ENCODE results near the gene GPX4.

Gene GPX4

GRCh38 chr19:1086613-1087012, 17.2 kb upstream of the GPX4 start:
- no peak for DNase-seq (ENCODE audit: low read depth)

GRCh38 chr19:1087813-1088415, 15.9 kb upstream of the GPX4 start:
- H3K4me3 ChIP-seq (ENCODE audit: low read depth, low read length), result no peak overlapping the region
- DNase-seq (ENCODE audit: low read depth), result no peak
- no peak for TF ChIP-seq CTCF (IDR thresholded peaks at IDR 0.05; ENCODE audit: control insufficient read depth, extremely low read depth, insufficient read depth)

More at GRCh38 chr19:1086613-1087012, 17.2 kb upstream of the GPX4 start:
- no peak overlapping the region for H3K4me3 ChIP-seq (ENCODE audit: low read depth, low read length)
- no peak for TF ChIP-seq CTCF (IDR thresholded peaks at IDR 0.05; ENCODE audit: control insufficient read depth, extremely low read depth, insufficient read depth)

DNA sequence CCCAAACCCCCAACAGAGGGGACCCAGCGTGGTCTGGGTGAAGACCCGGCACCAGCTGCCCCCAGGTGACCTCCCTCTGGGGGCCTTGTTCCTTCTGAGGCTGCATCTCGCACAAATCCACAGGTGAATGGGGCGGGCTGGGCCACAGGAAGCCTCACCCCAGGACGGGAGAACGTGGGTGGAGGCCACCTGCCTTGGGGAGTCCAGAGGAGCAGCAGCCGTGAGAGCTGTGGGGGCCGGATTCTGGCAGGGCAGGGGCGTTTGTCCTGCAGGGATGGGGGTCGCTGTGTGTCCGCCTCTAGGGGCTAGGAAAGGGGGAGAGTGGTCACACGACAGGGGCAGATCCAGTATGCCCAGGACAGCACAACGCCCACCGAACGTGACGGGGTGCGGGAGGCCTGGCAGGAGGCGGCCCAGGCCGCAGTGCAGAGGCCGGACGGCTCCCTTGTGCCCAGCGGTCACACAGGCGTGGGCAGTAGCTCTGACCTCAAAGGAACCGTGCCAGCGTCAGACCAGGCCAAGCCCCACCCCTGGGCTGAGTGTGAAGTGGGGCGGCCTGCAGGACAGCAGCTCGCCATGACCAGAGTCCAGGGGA, 15.3 kb upstream of the GPX4 start:
- no peak overlapping the region for H3K4me3 ChIP-seq (ENCODE audit: low read depth, low read length)
- TF ChIP-seq CTCF (IDR thresholded peaks at IDR 0.05; ENCODE audit: control insufficient read depth, extremely low read depth, insufficient read depth), result no peak
- DNase-seq (ENCODE audit: low read depth), result no peak

- no peak for TF ChIP-seq CTCF (IDR thresholded peaks at IDR 0.05; ENCODE audit: control insufficient read depth, extremely low read depth, insufficient read depth)
- H3K4me3 ChIP-seq (ENCODE audit: low read depth, low read length), result no peak overlapping the region
- no peak for DNase-seq (ENCODE audit: low read depth)
Measured at GRCh38 chr19:1089126-1089771, 14.5 kb upstream of the GPX4 start.

DNA sequence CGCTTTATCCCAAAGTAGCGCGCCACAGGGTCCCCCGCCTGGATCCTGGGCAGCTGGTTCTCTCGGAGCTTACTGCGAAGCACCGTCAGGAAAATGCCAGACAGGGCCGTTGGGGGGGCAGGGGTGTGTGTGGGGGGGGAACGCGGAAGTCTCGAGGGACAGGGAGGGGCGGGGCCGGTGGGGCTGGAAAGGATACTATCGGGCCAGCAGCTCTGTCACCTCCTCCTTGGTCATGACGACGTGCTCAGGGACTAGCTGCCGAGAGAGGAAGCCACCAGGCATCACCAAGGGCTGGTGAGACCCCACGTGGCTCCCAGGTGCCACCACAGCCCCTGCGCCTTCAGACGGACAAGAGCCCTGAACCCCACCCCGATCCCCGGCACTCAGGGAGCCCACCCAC, 13.9 kb upstream of the GPX4 start:
- no peak for TF ChIP-seq CTCF (IDR thresholded peaks at IDR 0.05; ENCODE audit: control insufficient read depth, extremely low read depth, insufficient read depth)
- no peak overlapping the region for H3K4me3 ChIP-seq (ENCODE audit: low read depth, low read length)
- DNase-seq (ENCODE audit: low read depth), result no peak

- no peak for DNase-seq (ENCODE audit: low read depth)
- no peak for TF ChIP-seq CTCF (IDR thresholded peaks at IDR 0.05; ENCODE audit: control insufficient read depth, extremely low read depth, insufficient read depth)
- no peak overlapping the region for H3K4me3 ChIP-seq (ENCODE audit: low read depth, low read length)
Measured at GRCh38 chr19:1090731-1091543, 12.9 kb upstream of the GPX4 start.
